K562 (cell line): ENCODE results near the gene PA2G4. TPM values are rescaled to one million over a fixed set of nuclear protein-coding genes. Genes with fewer than 3 reads are reported as not detected.

Experiments
- ARNT ChIP-seq, 2 experiments: fragments of 450-650 bp; IDR thresholded peaks; 2 replicates each; pipeline ENCODE4 v1.6.1; 2016; ENCODE audit warnings: mild to moderate bottlenecking in 1 of 2
- BHLHE40 ChIP-seq: IDR thresholded peaks from 2 replicates; pipeline ENCODE4 v1.6.1; 2011; ENCODE audit warnings: low read length, improper control_type of control experiment
- C11orf30 ChIP-seq: fragments of 450-650 bp; IDR thresholded peaks from 2 replicates; pipeline ENCODE4 v1.6.1; 2016; ENCODE audit warnings: low read depth, mild to moderate bottlenecking
- HMG20B ChIP-seq: fragments of 250-450 bp; sonication (Bioruptor Pico); IDR thresholded peaks from 2 replicates; pipeline ENCODE4 v1.5.0; 2021; ENCODE audit warnings: mild to moderate bottlenecking
- MAFG ChIP-seq: fragments of 450-650 bp; conservative IDR thresholded peaks from 2 replicates; pipeline ENCODE4 v1.6.1; 2016; ENCODE audit warnings: missing genetic modification characterization, missing compliant biosample characterization
- MYNN ChIP-seq, 2 experiments: sonication (generic); formaldehyde crosslinking in 1 of 2; IDR thresholded peaks; 2 replicates each; pipeline versions ENCODE4 v1.5.0 to v1.6.1; 2016 to 2020; ENCODE audit warnings: antibody characterized with exemption in 1 of 2, missing genetic modification reagents in 1 of 2
- NFRKB ChIP-seq: fragments of 450-650 bp; IDR thresholded peaks from 2 replicates; pipeline ENCODE4 v1.6.1; 2016; ENCODE audit warnings: low read depth
- SRSF1 ChIP-seq: fragments of 200-400 bp; formaldehyde crosslinking; IDR thresholded peaks from 2 replicates; pipeline ENCODE4 v1.6.1; 2017; ENCODE audit warnings: mild to moderate bottlenecking, low read depth, low read length, moderate library complexity
- TAL1 ChIP-seq: fragments of 450-650 bp; IDR thresholded peaks from 2 replicates; pipeline ENCODE4 v1.6.1; 2016; ENCODE audit warnings: mild to moderate bottlenecking
- ZBED1 ChIP-seq: IDR thresholded peaks from 2 replicates; pipeline ENCODE4 v1.6.1; 2014
- ZBTB9 ChIP-seq: fragments of 450-650 bp; formaldehyde crosslinking; IDR thresholded peaks from 2 replicates; pipeline ENCODE4 v1.4.0; 2020; ENCODE audit warnings: mild to moderate bottlenecking, moderate library complexity
- ZNF133 ChIP-seq: fragments of 250-450 bp; sonication (Bioruptor Pico); IDR thresholded peaks from 2 replicates; pipeline ENCODE4 v1.4.0; 2020; ENCODE audit warnings: mild to moderate bottlenecking
- ZNF23 ChIP-seq: fragments of 250-450 bp; sonication (Bioruptor Pico); IDR thresholded peaks from 2 replicates; pipeline ENCODE4 v1.4.0; 2020; ENCODE audit warnings: mild to moderate bottlenecking
- ZNF324 ChIP-seq: fragments of 250-450 bp; sonication (Bioruptor Pico); IDR thresholded peaks from 2 replicates; pipeline ENCODE4 v1.4.0; 2020; ENCODE audit warnings: mild to moderate bottlenecking
- ZNF609 ChIP-seq: sonication (generic); formaldehyde crosslinking; IDR thresholded peaks from 2 replicates; pipeline ENCODE4 v1.8.1; 2023; ENCODE audit warnings: missing genetic modification reagents, mild to moderate bottlenecking, borderline replicate concordance
- ZNF785 ChIP-seq: fragments of 250-450 bp; sonication (Bioruptor Pico); IDR thresholded peaks from 2 replicates; pipeline ENCODE4 v1.4.0; 2020; ENCODE audit warnings: mild to moderate bottlenecking
- polyA plus RNA-seq, 8 experiments: library from polyadenylated mRNA; depleted of rRNA in 4 of 8; stranded (reverse) in 5 of 8; unstranded in 3 of 8; fragments of >200 nt; fragmentation: Nextera tagmentation in 2 of 8; fragmentation: Illumina TruSeq in 1 of 8; extraction: Ambion mirVana in 2 of 8; extraction: Trizol in 1 of 8; gene quantifications; 2 replicates each; pipeline versions ENCODE4 v1.2.1 to v1.2.3, GENCODE V29; 2011 to 2014; ENCODE audit warnings: inconsistent platforms in 1 of 8, missing spikeins in 1 of 8
- total RNA-seq, 7 experiments: library from RNA; depleted of rRNA in 6 of 7; stranded (reverse); fragments of >200 nt in 6 of 7; fragmentation: Illumina TruSeq in 2 of 7; extraction: Trizol in 2 of 7; gene quantifications; 2 replicates each; pipeline versions ENCODE4 v1.2.1 to v1.2.3, GENCODE V29; 2011 to 2021; ENCODE audit warnings: low replicate concordance in 1 of 7
- TF ChIP-seq, protein P1 (sequence below): IDR thresholded peaks from 2 replicates; pipeline ENCODE4 v1.6.1; 2016; ENCODE audit warnings: missing genetic modification characterization, missing compliant biosample characterization
- TF ChIP-seq, protein P2 (sequence below): IDR thresholded peaks from 2 replicates; pipeline ENCODE4 v1.6.1; 2011; ENCODE audit warnings: borderline replicate concordance, low read depth, mild to moderate bottlenecking, moderate library complexity, low read length; ENCODE audit not compliant: insufficient read depth, poor library complexity, severe bottlenecking

PA2G4 gene
- total and polyA plus RNA-seq, 9 of the 15 experiments (the other 6 are each of a cell fraction or from before 2014, with no cell fraction given) = 230 to 925 (median 638) TPM

DNA sequence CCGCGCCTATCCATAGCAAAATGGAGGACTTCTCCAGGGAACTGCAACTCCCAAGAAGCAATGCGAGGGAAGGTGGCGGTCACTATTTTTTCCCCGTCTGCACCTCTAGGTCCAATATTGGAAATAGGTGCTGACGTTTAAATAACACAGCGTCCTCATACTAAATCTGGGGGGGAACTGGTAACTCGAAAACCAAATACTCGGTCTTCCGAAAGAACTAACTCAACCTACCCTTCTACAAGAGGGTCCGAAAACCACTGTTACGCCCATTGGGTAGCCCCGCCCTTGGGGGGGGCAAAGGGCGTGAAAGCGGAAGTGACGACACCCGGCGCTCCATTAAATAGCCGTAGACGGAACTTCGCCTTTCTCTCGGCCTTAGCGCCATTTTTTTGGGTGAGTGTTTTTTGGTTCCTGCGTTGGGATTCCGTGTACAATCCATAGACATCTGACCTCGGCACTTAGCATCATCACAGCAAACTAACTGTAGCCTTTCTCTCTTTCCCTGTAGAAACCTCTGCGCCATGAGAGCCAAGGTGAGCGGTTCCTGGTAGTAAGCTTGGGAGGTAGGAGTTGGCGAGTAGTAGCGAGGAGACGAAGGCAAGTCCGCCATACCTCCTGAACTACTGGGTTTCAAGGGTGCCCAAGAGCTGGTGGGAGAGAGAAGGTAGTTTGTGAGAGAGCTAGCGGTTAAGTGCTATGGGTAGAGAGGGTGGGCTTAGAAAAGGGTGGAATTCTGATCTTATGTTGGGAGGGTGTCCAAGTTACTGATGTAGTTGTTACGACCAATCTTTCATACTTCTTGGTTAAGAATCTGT lies 12.1 kb downstream of the PA2G4 start, which contains the start of gene RPL41 (continued):
- TF ChIP-seq ZNF609 (CRISPR knock-in tag) (0 out of 2 replicates have a peak, but pooled peaks have one; percentile 24), ZNF324 (no peak), MAFG (no peak), ZBED1 (peak; percentile 65; the same call in 1 of the 2 replicates), C11orf30 (peak; percentile 55; the same call in 1 of the 2 replicates), HMG20B (CRISPR knock-in tag) (no peak), ZNF23 (no peak), BHLHE40 (no peak), TAL1 (no peak), SRSF1 (no peak), NFRKB (peak; percentile 100), ARNT (IDR thresholded peaks at IDR 0.05) (no peak; a peak in 1 of 4 replicates), ZNF785 (CRISPR knock-in tag) (no peak), ZNF133 (CRISPR knock-in tag) (no peak), MYNN (IDR thresholded peaks at IDR 0.05) (0 out of 2 replicates have a peak, but pooled peaks have one; percentile 62), MYNN (CRISPR knock-in tag; IDR thresholded peaks at IDR 0.05) (no peak), ZBTB9 (peak; percentile 85; the same call in 1 of the 2 replicates)
- TF ChIP-seq, protein P1, sequence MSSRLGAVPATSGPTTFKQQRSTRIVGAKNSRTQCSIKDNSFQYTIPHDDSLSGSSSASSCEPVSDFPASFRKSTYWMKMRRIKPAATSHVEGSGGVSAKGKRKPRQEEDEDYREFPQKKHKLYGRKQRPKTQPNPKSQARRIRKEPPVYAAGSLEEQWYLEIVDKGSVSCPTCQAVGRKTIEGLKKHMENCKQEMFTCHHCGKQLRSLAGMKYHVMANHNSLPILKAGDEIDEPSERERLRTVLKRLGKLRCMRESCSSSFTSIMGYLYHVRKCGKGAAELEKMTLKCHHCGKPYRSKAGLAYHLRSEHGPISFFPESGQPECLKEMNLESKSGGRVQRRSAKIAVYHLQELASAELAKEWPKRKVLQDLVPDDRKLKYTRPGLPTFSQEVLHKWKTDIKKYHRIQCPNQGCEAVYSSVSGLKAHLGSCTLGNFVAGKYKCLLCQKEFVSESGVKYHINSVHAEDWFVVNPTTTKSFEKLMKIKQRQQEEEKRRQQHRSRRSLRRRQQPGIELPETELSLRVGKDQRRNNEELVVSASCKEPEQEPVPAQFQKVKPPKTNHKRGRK (tag) = peak; percentile 76
- TF ChIP-seq, protein P2, sequence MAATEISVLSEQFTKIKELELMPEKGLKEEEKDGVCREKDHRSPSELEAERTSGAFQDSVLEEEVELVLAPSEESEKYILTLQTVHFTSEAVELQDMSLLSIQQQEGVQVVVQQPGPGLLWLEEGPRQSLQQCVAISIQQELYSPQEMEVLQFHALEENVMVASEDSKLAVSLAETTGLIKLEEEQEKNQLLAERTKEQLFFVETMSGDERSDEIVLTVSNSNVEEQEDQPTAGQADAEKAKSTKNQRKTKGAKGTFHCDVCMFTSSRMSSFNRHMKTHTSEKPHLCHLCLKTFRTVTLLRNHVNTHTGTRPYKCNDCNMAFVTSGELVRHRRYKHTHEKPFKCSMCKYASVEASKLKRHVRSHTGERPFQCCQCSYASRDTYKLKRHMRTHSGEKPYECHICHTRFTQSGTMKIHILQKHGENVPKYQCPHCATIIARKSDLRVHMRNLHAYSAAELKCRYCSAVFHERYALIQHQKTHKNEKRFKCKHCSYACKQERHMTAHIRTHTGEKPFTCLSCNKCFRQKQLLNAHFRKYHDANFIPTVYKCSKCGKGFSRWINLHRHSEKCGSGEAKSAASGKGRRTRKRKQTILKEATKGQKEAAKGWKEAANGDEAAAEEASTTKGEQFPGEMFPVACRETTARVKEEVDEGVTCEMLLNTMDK = no peak
